ENCODE results near the gene CRABP1.

- TF ChIP-seq, protein P1, sequence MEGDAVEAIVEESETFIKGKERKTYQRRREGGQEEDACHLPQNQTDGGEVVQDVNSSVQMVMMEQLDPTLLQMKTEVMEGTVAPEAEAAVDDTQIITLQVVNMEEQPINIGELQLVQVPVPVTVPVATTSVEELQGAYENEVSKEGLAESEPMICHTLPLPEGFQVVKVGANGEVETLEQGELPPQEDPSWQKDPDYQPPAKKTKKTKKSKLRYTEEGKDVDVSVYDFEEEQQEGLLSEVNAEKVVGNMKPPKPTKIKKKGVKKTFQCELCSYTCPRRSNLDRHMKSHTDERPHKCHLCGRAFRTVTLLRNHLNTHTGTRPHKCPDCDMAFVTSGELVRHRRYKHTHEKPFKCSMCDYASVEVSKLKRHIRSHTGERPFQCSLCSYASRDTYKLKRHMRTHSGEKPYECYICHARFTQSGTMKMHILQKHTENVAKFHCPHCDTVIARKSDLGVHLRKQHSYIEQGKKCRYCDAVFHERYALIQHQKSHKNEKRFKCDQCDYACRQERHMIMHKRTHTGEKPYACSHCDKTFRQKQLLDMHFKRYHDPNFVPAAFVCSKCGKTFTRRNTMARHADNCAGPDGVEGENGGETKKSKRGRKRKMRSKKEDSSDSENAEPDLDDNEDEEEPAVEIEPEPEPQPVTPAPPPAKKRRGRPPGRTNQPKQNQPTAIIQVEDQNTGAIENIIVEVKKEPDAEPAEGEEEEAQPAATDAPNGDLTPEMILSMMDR (IDR thresholded peaks at IDR 0.05): no peak
- TF ChIP-seq POLR2A (IDR thresholded peaks at IDR 0.05): no peak
- TF ChIP-seq POLR2AphosphoS5 (IDR thresholded peaks at IDR 0.05): no peak
Observed at GRCh38 chr15:78335985-78336384, 4.2 kb upstream of the CRABP1 start.
